Activated naive CD8-positive, alpha-beta T cell treated with anti-CD3 and anti-CD28 coated beads, Interleukin-2, amount 50 U/mL, for 16 hours (primary cell): ENCODE data around the gene RHOA.
A peak's percentile ranks its signal among the peaks of the same experiment; 100 is the strongest.
"Not testable (repeated sequence)": the region's sequence is repeated elsewhere in the genome, so short reads cannot be mapped to it uniquely, and the experiment has no call there.

Experiments
- DNase-seq: peaks from one replicate; pipeline ENCODE4 v3.0.0-alpha.2; 2020; ENCODE audit warnings: low read depth, low spot score

RHOA gene

GRCh38 chr3:49362561-49362960 lies 49.2 kb downstream of the RHOA start:
- no peak for DNase-seq

- no peak for DNase-seq
Measured at GRCh38 chr3:49359623-49360022, 52.2 kb downstream of the RHOA start.

- DNase-seq: no peak
Measured at GRCh38 chr3:49358884-49359225, 52.9 kb downstream of the RHOA start.

GRCh38 chr3:49358217-49358883 lies 53.4 kb downstream of the RHOA start, which contains the start of gene GPX1:
TSS of gene GPX1 (minus strand) at chr3:49358353. CDS start at chr3:49358278, 75 bp downstream.
- DNase-seq: peak; percentile 52

- peak; percentile 4 for DNase-seq
Measured at GRCh38 chr3:49357443-49358216, 54.1 kb downstream of the RHOA start.

GRCh38 chr3:49357095-49357442 lies 54.7 kb downstream of the RHOA start:
- not testable (repeated sequence) for DNase-seq

GRCh38 chr3:49352890-49353421 lies 58.8 kb downstream of the RHOA start:
- no peak for DNase-seq

- DNase-seq: no peak
Measured at GRCh38 chr3:49352281-49352680, 59.5 kb downstream of the RHOA start.

- no peak for DNase-seq
Measured at GRCh38 chr3:49351521-49352011, 60.2 kb downstream of the RHOA start.

- DNase-seq: no peak
Measured at GRCh38 chr3:49349348-49350114, 62.2 kb downstream of the RHOA start.

- DNase-seq: not testable (repeated sequence)
Measured at GRCh38 chr3:49348361-49348760, 63.4 kb downstream of the RHOA start.

- no peak for DNase-seq
Measured at GRCh38 chr3:49346797-49347251, 65.0 kb downstream of the RHOA start.

- no peak for DNase-seq
Measured at GRCh38 chr3:49343163-49343562, 68.6 kb downstream of the RHOA start.

GRCh38 chr3:49341996-49342395 lies 69.8 kb downstream of the RHOA start:
- DNase-seq: no peak

- DNase-seq: peak; percentile 86
Measured at GRCh38 chr3:49339941-49340800, 71.6 kb downstream of the RHOA start, which contains the start of gene USP4. TSS of gene USP4 (minus strand) at chr3:49340053. CDS start at chr3:49340024, 29 bp downstream.

GRCh38 chr3:49339581-49339940 lies 72.2 kb downstream of the RHOA start:
- DNase-seq: no peak

- no peak for DNase-seq
Measured at GRCh38 chr3:49333916-49334633, 77.7 kb downstream of the RHOA start.

- DNase-seq: no peak
Measured at GRCh38 chr3:49333091-49333490, 78.7 kb downstream of the RHOA start.

GRCh38 chr3:49329186-49329585 lies 82.6 kb downstream of the RHOA start:
- DNase-seq: no peak

- not testable (repeated sequence) for DNase-seq
Measured at GRCh38 chr3:49328350-49328749, 83.4 kb downstream of the RHOA start.
